ENCODE results near the gene NOLC1. TPM values are rescaled to one million over a fixed set of nuclear protein-coding genes. Genes with fewer than 3 reads are reported as not detected.
A peak's percentile ranks its signal among the peaks of the same experiment; 100 is the strongest.

The NOLC1 gene
- total RNA-seq (10 to 100 TPM; 30.2 to 50.0 (median 44.8) TPM), polyA plus RNA-seq (10 to 100 TPM; 14.4 to 51.4 (median 20.1) TPM)

- peaks cover 0 to 29% (median 23%) of the 10 kb centered on the region in 4 donors for H3K4me1 ChIP-seq
- peak in 3 of 4 donors; percentile 61 to 97 (median 83) for TF ChIP-seq EP300 (IDR thresholded peaks at IDR 0.05)
- TF ChIP-seq POLR2AphosphoS5 (IDR thresholded peaks at IDR 0.05), result peak; percentile 92 to 95 (median 92)
- TF ChIP-seq POLR2A (IDR thresholded peaks at IDR 0.05), result peak; percentile 63 to 75
- TF ChIP-seq, protein P1, sequence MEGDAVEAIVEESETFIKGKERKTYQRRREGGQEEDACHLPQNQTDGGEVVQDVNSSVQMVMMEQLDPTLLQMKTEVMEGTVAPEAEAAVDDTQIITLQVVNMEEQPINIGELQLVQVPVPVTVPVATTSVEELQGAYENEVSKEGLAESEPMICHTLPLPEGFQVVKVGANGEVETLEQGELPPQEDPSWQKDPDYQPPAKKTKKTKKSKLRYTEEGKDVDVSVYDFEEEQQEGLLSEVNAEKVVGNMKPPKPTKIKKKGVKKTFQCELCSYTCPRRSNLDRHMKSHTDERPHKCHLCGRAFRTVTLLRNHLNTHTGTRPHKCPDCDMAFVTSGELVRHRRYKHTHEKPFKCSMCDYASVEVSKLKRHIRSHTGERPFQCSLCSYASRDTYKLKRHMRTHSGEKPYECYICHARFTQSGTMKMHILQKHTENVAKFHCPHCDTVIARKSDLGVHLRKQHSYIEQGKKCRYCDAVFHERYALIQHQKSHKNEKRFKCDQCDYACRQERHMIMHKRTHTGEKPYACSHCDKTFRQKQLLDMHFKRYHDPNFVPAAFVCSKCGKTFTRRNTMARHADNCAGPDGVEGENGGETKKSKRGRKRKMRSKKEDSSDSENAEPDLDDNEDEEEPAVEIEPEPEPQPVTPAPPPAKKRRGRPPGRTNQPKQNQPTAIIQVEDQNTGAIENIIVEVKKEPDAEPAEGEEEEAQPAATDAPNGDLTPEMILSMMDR (IDR thresholded peaks at IDR 0.05), result no peak
- H3K9me3 ChIP-seq, result no peaks in the 10 kb centered on the region
- H3K4me3 ChIP-seq, result peak within 1 kb of the TSS; percentile 64 to 81 (median 77)
- H3K27ac ChIP-seq, result peak within 1 kb of the TSS; percentile 86 to 92 (median 90)
- no peaks in the 10 kb centered on the region for H3K27me3 ChIP-seq
- peaks cover 8 to 57% (median 23%) of the 10 kb centered on the region in 4 donors for H3K36me3 ChIP-seq
- intact Hi-C loops (cut with DNase I), result loop anchor here (1.0 to 5.0 kb wide), 2 partner anchors 20 to 350 kb away; partner anchors contain the start of genes ACTR1A and SUFU
- WGBS, 2 donors, result 7 to 10% methylated on average over 59 of the region's 59 CpGs
- DNase-seq, result peak; percentile 100
Observed at GRCh38 chr10:102151774-102152544, at the start of gene NOLC1. TSS of gene NOLC1 (plus strand) at chr10:102152389. CDS start at chr10:102152411, 22 bp downstream.

GRCh38 chr10:102102421-102102820 is 49.8 kb upstream of the NOLC1 start:
- intact Hi-C loops (cut with DNase I), result no loop called here
- no peak overlapping the region for H3K27ac ChIP-seq
- H3K4me1 ChIP-seq, result no peaks in the 10 kb centered on the region
- no peak overlapping the region for H3K4me3 ChIP-seq
- WGBS, 2 donors, result 59 to 77% methylated on average over 1 of the region's 1 CpG
- TF ChIP-seq EP300 (IDR thresholded peaks at IDR 0.05), result no peak
- no peak for TF ChIP-seq POLR2AphosphoS5 (IDR thresholded peaks at IDR 0.05)
- no peak for TF ChIP-seq POLR2A (IDR thresholded peaks at IDR 0.05)
- TF ChIP-seq, protein P1 (IDR thresholded peaks at IDR 0.05), result no peak
- no peaks in the 10 kb centered on the region for H3K27me3 ChIP-seq
- H3K9me3 ChIP-seq, result no peaks in the 10 kb centered on the region
- DNase-seq, result no peak
- H3K36me3 ChIP-seq, result peaks cover under 1 to 10% (median 4%) of the 10 kb centered on the region in 4 donors

DNA sequence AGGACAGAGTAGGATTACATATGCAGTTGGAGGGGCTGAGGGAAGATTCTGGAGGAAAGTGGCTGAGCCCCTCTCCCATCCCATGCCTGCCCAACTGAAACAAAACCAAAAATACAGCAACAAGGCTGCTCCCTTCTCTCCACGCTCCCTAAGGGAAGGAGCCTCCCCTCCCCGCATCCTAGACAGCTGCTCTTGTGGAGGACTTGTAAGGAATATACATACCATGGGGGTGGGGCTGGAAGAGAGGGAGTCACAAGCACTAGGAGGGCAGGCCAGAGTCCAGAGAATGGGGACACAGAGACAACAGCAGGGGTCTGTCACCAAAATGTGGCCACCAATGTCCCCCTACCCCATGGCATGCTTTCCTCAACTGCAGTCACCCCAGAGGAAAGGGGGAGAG is 45.2 kb upstream of the NOLC1 start:
- no peaks in the 10 kb centered on the region for H3K4me1 ChIP-seq
- H3K36me3 ChIP-seq, result peaks cover 37 to 53% (median 44%) of the 10 kb centered on the region in 4 donors
- H3K4me3 ChIP-seq, result no peak overlapping the region
- intact Hi-C loops (cut with DNase I), result no loop called here
- no peaks in the 10 kb centered on the region for H3K27me3 ChIP-seq
- no peak overlapping the region for H3K27ac ChIP-seq
- H3K9me3 ChIP-seq, result no peaks in the 10 kb centered on the region
- no peak for DNase-seq
- WGBS, 2 donors, result 85 to 90% methylated on average over 2 of the region's 2 CpGs
- TF ChIP-seq POLR2A (IDR thresholded peaks at IDR 0.05), result no peak
- TF ChIP-seq, protein P1 (IDR thresholded peaks at IDR 0.05), result no peak
- TF ChIP-seq POLR2AphosphoS5 (IDR thresholded peaks at IDR 0.05), result no peak
- TF ChIP-seq EP300 (IDR thresholded peaks at IDR 0.05), result no peak

DNA sequence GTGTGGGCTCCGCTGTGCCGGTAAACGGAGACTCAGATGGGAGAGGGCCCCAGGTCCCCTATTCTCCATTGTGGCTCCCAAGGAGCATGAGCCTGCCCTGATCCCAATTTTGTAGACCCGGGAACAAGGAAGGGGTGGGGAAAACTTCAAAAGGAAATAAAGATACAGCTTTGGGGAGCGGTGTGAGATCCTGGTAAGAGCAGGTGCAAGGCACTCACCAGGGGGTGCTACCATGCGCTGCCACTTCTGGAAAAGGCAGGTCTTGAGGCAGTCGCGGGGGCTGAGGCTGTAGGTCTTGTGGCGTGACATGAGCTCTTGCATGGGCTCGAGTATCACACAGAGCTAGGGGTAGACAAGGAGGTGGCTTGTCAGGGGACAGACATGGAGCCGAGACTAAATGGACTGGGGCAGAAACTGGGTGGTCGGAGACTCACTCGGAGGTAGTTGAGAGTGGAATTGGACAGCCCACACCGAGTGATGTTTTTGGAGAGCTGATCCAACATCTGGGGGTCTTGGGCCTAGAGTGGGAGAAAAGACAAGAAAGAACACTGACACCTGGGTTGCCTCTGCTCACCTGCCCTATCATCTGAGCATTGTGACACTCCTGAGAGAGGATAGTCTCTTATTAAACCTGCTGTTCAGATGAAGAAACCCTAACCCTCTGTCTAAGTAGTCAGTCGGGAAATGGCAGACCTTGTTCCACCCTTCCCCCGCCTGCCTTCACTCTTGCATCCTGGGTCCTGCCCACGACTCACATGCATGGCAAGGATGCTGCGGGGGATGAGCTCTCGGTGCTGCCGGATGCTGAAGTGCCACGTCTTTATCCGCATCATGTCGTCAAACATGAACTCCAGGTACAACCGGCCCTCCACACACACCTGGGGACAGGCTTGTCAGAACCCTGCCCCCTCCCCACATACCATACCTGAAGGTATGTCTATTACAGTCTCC is 42.7 kb upstream of the NOLC1 start:
- peaks cover 0 to 24% (median 22%) of the 10 kb centered on the region in 4 donors for H3K4me1 ChIP-seq
- intact Hi-C loops (cut with DNase I), result no loop called here
- no peak for DNase-seq
- no peaks in the 10 kb centered on the region for H3K9me3 ChIP-seq
- WGBS, 2 donors, result 92 to 93% methylated on average over 24 of the region's 24 CpGs
- peaks cover 37 to 53% (median 44%) of the 10 kb centered on the region in 4 donors for H3K36me3 ChIP-seq
- no peaks in the 10 kb centered on the region for H3K27me3 ChIP-seq
- TF ChIP-seq, protein P1 (IDR thresholded peaks at IDR 0.05), result no peak
- TF ChIP-seq POLR2A (IDR thresholded peaks at IDR 0.05) (no peak), EP300 (IDR thresholded peaks at IDR 0.05) (no peak), POLR2AphosphoS5 (IDR thresholded peaks at IDR 0.05) (no peak)
- H3K27ac ChIP-seq, result no peak overlapping the region
- no peak overlapping the region for H3K4me3 ChIP-seq

Measured in sigmoid colon (tissue), 7 donors.